Measurements from ENCODE around the gene TINAG. TPM values are rescaled to one million over a fixed set of nuclear protein-coding genes. Genes with fewer than 3 reads are reported as not detected.

Gene TINAG
- polyA plus RNA-seq, 1 experiment, result not detected

- CTCF ChIA-PET, result no interaction called here
- H3K27me3 ChIP-seq (ENCODE audit: control insufficient read depth, insufficient read depth, low read length), result no peaks in the 10 kb centered on the region
- POLR2A ChIA-PET, result interaction anchor here (1.1 kb wide), 1 partner anchor 8 kb away, joined by 3 read pairs; no protein-coding TSS in a partner anchor
- no peak for DNase-seq (ENCODE audit: low read depth)
- TF ChIP-seq CTCF (IDR thresholded peaks at IDR 0.05; ENCODE audit: insufficient read depth, low read depth, low read length), result no peak
- no peak overlapping the region for H3K4me3 ChIP-seq (ENCODE audit: low read depth, low read length)
- H3K36me3 ChIP-seq (ENCODE audit: control insufficient read depth, insufficient read depth, low read length), result no peaks in the 10 kb centered on the region
These were observed 103.5 kb downstream of the TINAG start for GRCh38 chr6:54411767-54412166.

- CTCF ChIA-PET, result no interaction called here
- DNase-seq (ENCODE audit: low read depth), result no peak
- Histone ChIP-seq H3K36me3 (ENCODE audit: control insufficient read depth, insufficient read depth, low read length) (no peaks in the 10 kb centered on the region), H3K27me3 (ENCODE audit: control insufficient read depth, insufficient read depth, low read length) (no peaks in the 10 kb centered on the region), H3K4me3 (ENCODE audit: low read depth, low read length) (no peak overlapping the region)
- no peak for TF ChIP-seq CTCF (IDR thresholded peaks at IDR 0.05; ENCODE audit: insufficient read depth, low read depth, low read length)
- POLR2A ChIA-PET, result no interaction called here
These were observed 107.3 kb downstream of the TINAG start for GRCh38 chr6:54415517-54415916.

- ChIA-PET POLR2A (interaction anchor here (0.9 kb wide), 1 partner anchor 8 kb away, joined by 3 read pairs; no protein-coding TSS in a partner anchor), CTCF (interaction anchor here (1.3 kb wide), 1 partner anchor 152 kb away, joined by 3 read pairs; no protein-coding TSS in a partner anchor)
- no peak for TF ChIP-seq CTCF (IDR thresholded peaks at IDR 0.05; ENCODE audit: insufficient read depth, low read depth, low read length)
- Histone ChIP-seq H3K36me3 (ENCODE audit: control insufficient read depth, insufficient read depth, low read length) (no peaks in the 10 kb centered on the region), H3K4me3 (ENCODE audit: low read depth, low read length) (no peak overlapping the region), H3K27me3 (ENCODE audit: control insufficient read depth, insufficient read depth, low read length) (no peaks in the 10 kb centered on the region)
- peak; percentile 85 for DNase-seq (ENCODE audit: low read depth)
These were observed 111.6 kb downstream of the TINAG start for GRCh38 chr6:54419885-54420284.

- no peak for DNase-seq (ENCODE audit: low read depth)
- no peaks in the 10 kb centered on the region for H3K36me3 ChIP-seq (ENCODE audit: control insufficient read depth, insufficient read depth, low read length)
- ChIA-PET CTCF (no interaction called here), POLR2A (no interaction called here)
- no peak overlapping the region for H3K4me3 ChIP-seq (ENCODE audit: low read depth, low read length)
- TF ChIP-seq CTCF (IDR thresholded peaks at IDR 0.05; ENCODE audit: insufficient read depth, low read depth, low read length), result no peak
- no peaks in the 10 kb centered on the region for H3K27me3 ChIP-seq (ENCODE audit: control insufficient read depth, insufficient read depth, low read length)
These were observed 118.8 kb downstream of the TINAG start for GRCh38 chr6:54426995-54427394.

GRCh38 chr6:54427396-54427937, 119.2 kb downstream of the TINAG start:
- ChIA-PET POLR2A (no interaction called here), CTCF (interaction anchor here (1.1 to 1.4 kb wide), 2 partner anchors 58 to 290 kb away, joined by 3 read pairs; no protein-coding TSS in a partner anchor)
- no peak for DNase-seq (ENCODE audit: low read depth)
- H3K36me3 ChIP-seq (ENCODE audit: control insufficient read depth, insufficient read depth, low read length), result no peaks in the 10 kb centered on the region
- TF ChIP-seq CTCF (IDR thresholded peaks at IDR 0.05; ENCODE audit: insufficient read depth, low read depth, low read length), result no peak
- no peak overlapping the region for H3K4me3 ChIP-seq (ENCODE audit: low read depth, low read length)
- H3K27me3 ChIP-seq (ENCODE audit: control insufficient read depth, insufficient read depth, low read length), result no peaks in the 10 kb centered on the region
